Coronary artery (tissue), 2 donors: ENCODE measurements around the gene SLC4A7.
A peak's percentile ranks its signal among the peaks of the same experiment; 100 is the strongest.
"Not testable (repeated sequence)": the region's sequence is repeated elsewhere in the genome, so short reads cannot be mapped to it uniquely, and the experiment has no call there.

Source experiments
- DNase-seq: peaks from one replicate; pipeline ENCODE4 v3.0.0-alpha.2; 2017; ENCODE audit warnings: low spot score
- H3K27ac ChIP-seq, 2 donors: fragments of 200-600 bp; sonication (generic); one replicate each; pipeline ENCODE4 v1.5.1; 2016 to 2019
- H3K4me3 ChIP-seq: fragments of 200-600 bp; sonication (generic); 2 replicates; pipeline ENCODE4 v1.5.1; 2016; ENCODE audit warnings: mild to moderate bottlenecking, moderate library complexity
- CTCF ChIP-seq: fragments of 200-600 bp; sonication (generic); IDR thresholded peaks from one replicate; pipeline ENCODE4 v1.5.1; 2019; ENCODE audit warnings: antibody characterized with exemption

The SLC4A7 gene

GRCh38 chr3:27484015-27484844 is at the start of gene SLC4A7:
TSS of gene SLC4A7 (minus strand) at chr3:27484384. CDS start at chr3:27484126, 258 bp downstream.
- Histone ChIP-seq H3K4me3 (peak within 1 kb of the TSS; percentile 97), H3K27ac (peak within 1 kb of the TSS; percentile 95 to 99)
- DNase-seq = peak; percentile 97
- TF ChIP-seq CTCF = no peak

- peak overlapping the region; percentile 55 for H3K27ac ChIP-seq
- DNase-seq = no peak
- no peak for TF ChIP-seq CTCF
- H3K4me3 ChIP-seq = no peak overlapping the region
Measured at GRCh38 chr3:27533261-27533607, 49.0 kb upstream of the SLC4A7 start.

GRCh38 chr3:27532426-27533260 is 48.5 kb upstream of the SLC4A7 start:
- no peak overlapping the region for H3K4me3 ChIP-seq
- no peak for TF ChIP-seq CTCF
- H3K27ac ChIP-seq = peak overlapping the region in 1 of 2 donors; percentile 55
- no peak for DNase-seq

- H3K27ac ChIP-seq, H3K4me3 ChIP-seq, DNase-seq: not testable (repeated sequence)
Measured at GRCh38 chr3:27531193-27531751, 47.1 kb upstream of the SLC4A7 start.

GRCh38 chr3:27528791-27529190 is 44.6 kb upstream of the SLC4A7 start:
- Histone ChIP-seq H3K4me3 (no peak overlapping the region), H3K27ac (no peak overlapping the region)
- no peak for TF ChIP-seq CTCF
- DNase-seq = no peak

- TF ChIP-seq CTCF = no peak
- Histone ChIP-seq H3K4me3 (no peak overlapping the region), H3K27ac (no peak overlapping the region)
- no peak for DNase-seq
Measured at GRCh38 chr3:27526614-27527315, 42.6 kb upstream of the SLC4A7 start.

GRCh38 chr3:27521872-27522265 is 37.7 kb upstream of the SLC4A7 start:
- DNase-seq = no peak
- no peak for TF ChIP-seq CTCF
- H3K4me3 ChIP-seq = no peak overlapping the region
- H3K27ac ChIP-seq = peak overlapping the region; percentile 63 to 75
